ENCODE data around the gene PRCC. TPM values are rescaled to one million over a fixed set of nuclear protein-coding genes. Genes with fewer than 3 reads are reported as not detected.
"Not testable (repeated sequence)": the region's sequence is repeated elsewhere in the genome, so short reads cannot be mapped to it uniquely, and the experiment has no call there.

PRCC gene
- total RNA-seq, 1 donor from 2014 or later, result 14.3 TPM

DNA sequence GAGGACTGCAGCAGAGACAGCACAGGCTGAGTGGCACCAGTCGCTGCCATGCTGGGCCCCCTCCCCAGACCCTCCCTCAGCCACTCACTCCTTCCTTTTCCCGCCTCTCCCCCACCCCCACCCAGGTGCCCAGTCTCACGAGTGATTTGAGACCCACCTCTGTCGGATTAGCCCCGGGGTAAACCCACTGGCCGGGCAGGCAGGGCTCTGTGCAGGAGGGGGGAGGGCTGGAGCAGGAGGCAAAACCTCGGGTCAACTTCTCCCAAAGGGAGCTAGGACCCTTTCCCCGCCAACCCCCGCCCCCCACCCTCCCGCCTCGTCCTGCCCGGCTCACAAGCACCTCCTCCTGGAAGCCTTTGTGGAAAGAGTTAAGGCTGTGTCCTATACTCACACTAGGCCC is 23.0 kb upstream of the PRCC start:
- DNase-seq (ENCODE audit: low spot score in 2 of 2) (no peak), FAIRE-seq (no peak)

GRCh38 chr1:156744786-156745419 is 22.4 kb upstream of the PRCC start:
- FAIRE-seq (no peak), DNase-seq (ENCODE audit: low spot score in 2 of 2) (no peak)

- FAIRE-seq (no peak), DNase-seq (ENCODE audit: low spot score in 2 of 2) (no peak)
Measured at GRCh38 chr1:156745881-156746280, 21.5 kb upstream of the PRCC start.

- FAIRE-seq (no peak), DNase-seq (ENCODE audit: low spot score in 2 of 2) (no peak)
Measured at GRCh38 chr1:156746406-156746727, 21.0 kb upstream of the PRCC start.

GRCh38 chr1:156746728-156747631 is 20.4 kb upstream of the PRCC start:
- no peak for FAIRE-seq
- DNase-seq (ENCODE audit: low spot score in 2 of 2), result peak; percentile 72 to 77

- DNase-seq (ENCODE audit: low spot score in 2 of 2) (no peak), FAIRE-seq (no peak)
Measured at GRCh38 chr1:156747742-156748669, 19.3 kb upstream of the PRCC start.

- no peak for DNase-seq (ENCODE audit: low spot score in 2 of 2)
- no peak for FAIRE-seq
Measured at GRCh38 chr1:156748670-156749418, 18.5 kb upstream of the PRCC start.

GRCh38 chr1:156749419-156750118 is 17.8 kb upstream of the PRCC start:
- DNase-seq (ENCODE audit: low spot score in 2 of 2) (no peak), FAIRE-seq (no peak)

DNA sequence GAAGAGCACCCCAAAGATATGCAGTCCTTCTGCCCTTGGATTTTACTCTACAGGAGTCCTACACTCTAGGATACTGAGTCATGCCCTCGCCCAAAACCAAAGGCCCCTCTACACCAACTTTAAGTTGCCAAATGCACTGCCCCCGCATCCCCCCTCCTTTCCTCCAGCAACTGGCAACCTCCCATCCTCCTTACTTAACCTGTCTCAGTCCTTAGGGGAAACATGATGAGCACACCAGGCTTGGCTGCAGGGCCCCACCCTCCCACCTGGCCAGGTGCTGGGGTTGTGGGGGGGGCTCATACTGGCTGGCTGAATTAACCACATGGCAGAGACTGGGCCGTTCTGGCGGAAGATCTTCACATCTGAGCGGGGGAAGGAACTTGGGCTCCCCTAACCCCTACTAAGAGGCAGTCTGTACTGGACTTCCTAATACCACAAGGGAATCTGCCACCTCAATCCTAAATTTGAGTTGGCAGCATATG is 17.1 kb upstream of the PRCC start:
- DNase-seq (ENCODE audit: low spot score in 2 of 2) (no peak), FAIRE-seq (no peak)

GRCh38 chr1:156750711-156751450 is 16.5 kb upstream of the PRCC start:
- FAIRE-seq (no peak), DNase-seq (ENCODE audit: low spot score in 2 of 2) (no peak)

DNA sequence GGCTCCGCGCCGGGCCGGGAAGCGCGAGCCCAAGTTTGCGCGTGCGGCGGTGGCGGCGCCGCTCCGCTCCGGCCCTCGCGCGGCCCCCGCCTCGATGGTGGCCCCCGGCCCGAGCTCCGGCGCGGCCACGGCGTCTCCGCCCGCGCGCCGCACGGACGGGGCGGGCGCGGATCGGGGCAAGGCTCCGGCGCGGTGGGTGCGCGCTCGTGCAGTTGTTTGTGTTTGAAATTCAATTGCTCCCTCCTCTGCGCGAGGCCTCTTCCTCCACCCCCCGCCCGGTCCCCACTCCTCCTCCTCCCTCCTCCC is 15.9 kb upstream of the PRCC start, which contains the start of gene HDGF:
TSS of gene HDGF (minus strand) at position 225 of the 306 bp plus-strand sequence. CDS start 246 bp downstream, outside the sequence.
- FAIRE-seq, result no peak
- no peak for DNase-seq (ENCODE audit: low spot score in 2 of 2)

GRCh38 chr1:156751757-156752481 is 15.4 kb upstream of the PRCC start:
- no peak for FAIRE-seq

GRCh38 chr1:156752843-156753482 is 14.4 kb upstream of the PRCC start:
- no peak for FAIRE-seq
- DNase-seq (ENCODE audit: low spot score in 2 of 2), result no peak

More at GRCh38 chr1:156751757-156752481, 15.4 kb upstream of the PRCC start:
- DNase-seq (ENCODE audit: low spot score in 2 of 2), result peak; percentile 97 to 98

DNA sequence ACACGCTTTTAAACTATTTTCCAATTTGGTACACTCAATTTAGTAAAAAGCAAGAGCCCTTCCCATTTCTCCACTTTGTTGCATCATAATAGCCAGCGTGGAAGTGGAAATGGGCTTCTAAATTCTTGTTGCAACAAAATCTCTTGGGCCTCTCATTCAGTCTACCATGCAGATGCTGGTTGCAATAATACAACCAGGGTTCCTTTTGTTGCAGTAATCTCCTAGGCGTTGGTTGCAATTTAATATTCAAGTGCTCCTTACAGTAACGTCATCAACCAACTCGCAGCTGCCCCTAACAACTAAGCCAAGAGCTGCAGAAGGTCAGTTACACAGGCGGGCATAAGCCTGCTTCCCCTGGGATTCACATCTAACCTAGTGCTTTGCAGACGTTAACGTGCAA is 13.1 kb upstream of the PRCC start:
- FAIRE-seq, result no peak
- no peak for DNase-seq (ENCODE audit: low spot score in 2 of 2)

DNA sequence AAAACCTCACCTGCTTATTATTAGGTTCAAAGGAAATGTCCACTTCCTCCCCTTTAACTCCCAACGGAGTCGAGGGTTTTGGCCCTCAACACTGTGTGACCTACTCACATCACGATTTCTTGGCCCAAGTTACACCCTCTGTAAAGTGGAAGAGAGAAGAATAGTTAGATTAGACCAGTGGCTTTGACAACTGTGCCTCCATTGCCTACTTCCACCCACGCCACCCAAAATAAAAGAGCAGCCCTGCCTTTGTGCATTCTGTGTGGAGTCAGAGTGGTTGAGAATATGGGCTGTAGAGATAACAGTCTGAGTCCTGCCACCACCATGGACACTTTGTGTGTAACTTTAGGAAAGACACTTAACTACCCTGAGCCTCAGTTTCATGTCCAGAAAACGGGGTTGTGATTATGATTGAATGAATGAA is 11.8 kb upstream of the PRCC start:
- FAIRE-seq (no peak), DNase-seq (ENCODE audit: low spot score in 2 of 2) (no peak)

- FAIRE-seq (no peak), DNase-seq (ENCODE audit: low spot score in 2 of 2) (no peak)
Measured at GRCh38 chr1:156756355-156756754, 11.0 kb upstream of the PRCC start.

DNA sequence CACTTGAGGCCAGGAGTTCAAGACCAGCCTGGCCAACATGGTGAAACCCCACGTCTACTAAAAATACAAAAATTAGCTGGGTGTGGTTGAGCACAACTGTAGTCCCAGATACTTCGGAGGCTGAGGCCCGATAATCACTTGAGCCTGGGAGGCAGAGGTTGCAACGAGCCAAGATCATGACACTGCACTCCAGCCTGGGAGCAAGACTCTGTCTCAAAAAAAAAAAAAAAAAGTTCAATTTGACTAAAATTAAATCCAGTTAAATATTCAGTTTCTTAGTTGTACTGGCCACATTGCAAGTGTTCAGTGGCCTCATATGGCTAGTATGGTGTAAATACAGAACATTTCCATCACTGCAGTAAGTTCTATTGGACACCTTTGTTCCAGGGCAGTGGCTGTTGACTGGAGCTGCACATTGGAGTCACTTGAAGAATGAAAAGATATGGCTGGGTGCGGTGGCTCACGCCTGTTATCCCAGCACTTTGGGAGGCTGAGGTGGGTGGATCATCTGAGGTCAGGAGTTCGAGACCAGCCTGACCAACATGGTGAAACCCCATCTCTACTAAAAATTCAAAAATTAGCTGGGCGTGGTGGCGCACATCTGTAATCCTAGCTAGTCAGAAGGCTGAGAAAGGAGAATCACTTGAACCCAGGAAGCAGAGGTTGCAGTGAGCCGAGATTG is 9.6 kb upstream of the PRCC start:
- FAIRE-seq; DNase-seq (ENCODE audit: low spot score in 2 of 2): not testable (repeated sequence)

Data from frontal cortex (tissue), 4 donors.